HG02970 (cell line): ENCODE measurements around the gene DDX6.

Source experiments
- ATAC-seq: cut with Tn5 transposase; IDR thresholded peaks from one replicate; pipeline ENCODE4 v1.9.1; 2021; ENCODE audit warnings: mild to moderate bottlenecking, moderate library complexity, moderate number of reproducible peaks; ENCODE audit not compliant: unreplicated experiment, low FRiP score

DDX6 gene

DNA sequence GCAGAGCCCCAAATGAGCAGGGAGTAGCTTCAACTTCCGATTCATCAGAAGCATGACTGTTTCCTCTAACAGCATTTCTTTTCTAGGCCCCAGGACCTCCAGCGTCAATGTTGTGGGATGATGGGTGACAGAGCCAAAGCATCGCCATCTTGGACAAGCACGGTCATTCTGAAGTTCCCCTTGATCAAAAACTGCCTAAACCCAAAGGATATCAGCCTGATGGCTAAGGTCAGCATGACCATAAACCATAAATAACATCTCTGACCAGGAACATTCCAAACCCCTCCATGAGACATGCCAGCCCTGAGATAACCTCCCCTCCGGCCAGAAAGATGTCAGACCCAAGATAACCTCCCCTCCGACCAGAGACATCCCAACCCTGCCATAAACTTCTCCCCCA is 82.7 kb downstream of the DDX6 start:
- ATAC-seq = no peak

DNA sequence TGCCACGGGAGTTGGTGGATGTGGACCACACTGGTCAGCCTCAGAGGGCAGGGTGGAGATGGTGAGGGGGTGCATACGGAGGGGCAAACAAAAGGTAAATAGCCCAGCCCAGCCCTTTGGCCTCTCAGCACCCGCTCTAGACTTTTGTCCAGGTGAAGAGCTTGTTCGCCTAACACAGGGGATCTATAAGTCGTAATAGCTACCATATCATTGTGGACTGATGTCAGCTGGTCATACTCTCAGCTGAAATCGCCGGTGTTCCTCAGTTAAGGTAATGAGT is 84.5 kb downstream of the DDX6 start:
- ATAC-seq = no peak

DNA sequence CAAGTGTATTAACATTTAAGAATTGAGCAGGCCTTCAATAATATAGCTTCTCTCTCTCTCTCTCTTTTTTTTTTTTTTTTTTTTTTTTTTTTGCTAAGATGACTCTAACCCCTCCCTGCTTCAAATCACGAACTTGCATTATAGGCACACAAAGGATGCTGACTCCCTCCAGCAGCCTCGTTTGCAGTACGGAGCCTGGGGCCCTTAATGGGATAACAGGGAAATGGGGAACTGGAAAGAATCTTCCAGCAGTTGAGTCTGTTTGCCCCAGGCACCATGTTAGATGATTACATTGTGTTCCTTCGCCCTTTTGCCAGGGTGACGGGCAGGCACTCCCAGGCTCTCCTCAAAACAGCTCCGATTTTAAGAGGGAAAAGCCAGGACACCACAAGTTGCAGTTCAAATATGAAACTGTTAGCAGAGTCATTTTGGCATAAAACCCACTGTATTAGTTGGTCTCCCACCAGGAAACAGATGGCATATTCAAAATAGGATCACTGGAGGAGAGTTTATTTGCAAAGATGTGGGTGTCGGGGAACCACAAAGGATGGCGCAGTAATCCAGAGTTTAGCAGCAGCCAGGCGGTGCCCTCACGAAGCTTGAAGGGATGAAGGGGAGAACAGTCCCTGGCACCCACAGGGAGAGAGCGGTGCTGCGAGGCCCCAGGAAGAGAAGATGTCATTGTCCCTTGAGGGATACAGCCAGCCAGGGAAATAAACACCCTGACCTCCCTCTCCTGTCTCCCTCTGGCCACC is 85.0 kb downstream of the DDX6 start:
- no peak for ATAC-seq

DNA sequence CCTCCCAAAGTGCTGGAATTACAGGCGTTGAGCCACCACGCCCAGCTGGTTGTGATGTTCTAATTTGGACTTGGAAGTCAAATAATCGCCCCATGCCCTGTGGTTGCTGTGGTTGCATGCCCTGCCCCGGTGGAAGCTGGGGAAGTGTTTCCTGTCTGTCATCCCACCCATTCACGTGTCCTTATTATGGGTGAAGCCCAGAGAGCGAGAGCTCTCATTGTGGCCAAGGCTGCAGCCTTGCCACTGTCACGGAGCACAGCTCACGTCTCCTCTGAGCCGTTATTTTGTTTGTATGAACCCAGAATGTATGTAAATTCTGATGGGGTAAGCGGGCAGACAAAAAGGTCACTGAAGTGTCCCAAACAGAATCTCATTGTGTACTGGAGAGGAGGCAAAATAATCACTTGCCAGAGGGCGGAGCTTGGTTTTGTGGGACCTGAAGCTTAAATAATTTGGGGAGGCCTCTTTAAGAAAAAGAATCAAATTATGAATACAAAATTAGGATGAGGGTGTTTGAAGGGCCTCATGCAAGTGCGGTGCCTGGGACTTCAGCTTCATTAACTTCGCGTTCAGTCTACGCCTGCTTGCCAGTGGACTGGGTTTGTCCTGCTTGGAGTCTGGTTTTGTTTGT is 85.7 kb downstream of the DDX6 start:
- ATAC-seq = no peak

DNA sequence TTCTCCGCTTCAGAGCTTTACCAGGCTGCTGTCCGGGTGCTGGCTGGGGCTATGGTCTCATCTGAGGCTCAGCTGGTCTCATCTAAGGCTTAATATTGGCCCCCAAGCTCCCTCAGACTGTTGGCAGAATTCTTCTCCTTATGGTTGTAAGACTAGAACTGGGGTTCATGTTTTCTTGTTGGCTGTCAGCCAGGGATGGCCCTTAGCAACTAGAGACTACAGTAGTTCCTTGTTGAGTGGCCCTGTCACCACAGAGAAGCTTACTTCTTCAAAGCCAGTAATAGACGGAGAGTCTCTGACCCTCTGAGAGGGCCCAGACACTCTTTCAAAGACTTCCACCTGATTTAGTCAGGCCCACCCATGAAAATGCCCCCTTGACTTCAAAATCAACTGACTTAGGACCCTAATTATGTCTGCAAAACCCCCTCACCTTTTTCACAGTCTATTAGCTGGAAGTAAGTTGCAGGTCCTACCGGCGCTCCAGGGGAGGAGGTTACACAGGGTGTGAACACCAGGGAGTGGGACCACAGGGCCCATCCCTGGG is 87.3 kb downstream of the DDX6 start:
- ATAC-seq = no peak

DNA sequence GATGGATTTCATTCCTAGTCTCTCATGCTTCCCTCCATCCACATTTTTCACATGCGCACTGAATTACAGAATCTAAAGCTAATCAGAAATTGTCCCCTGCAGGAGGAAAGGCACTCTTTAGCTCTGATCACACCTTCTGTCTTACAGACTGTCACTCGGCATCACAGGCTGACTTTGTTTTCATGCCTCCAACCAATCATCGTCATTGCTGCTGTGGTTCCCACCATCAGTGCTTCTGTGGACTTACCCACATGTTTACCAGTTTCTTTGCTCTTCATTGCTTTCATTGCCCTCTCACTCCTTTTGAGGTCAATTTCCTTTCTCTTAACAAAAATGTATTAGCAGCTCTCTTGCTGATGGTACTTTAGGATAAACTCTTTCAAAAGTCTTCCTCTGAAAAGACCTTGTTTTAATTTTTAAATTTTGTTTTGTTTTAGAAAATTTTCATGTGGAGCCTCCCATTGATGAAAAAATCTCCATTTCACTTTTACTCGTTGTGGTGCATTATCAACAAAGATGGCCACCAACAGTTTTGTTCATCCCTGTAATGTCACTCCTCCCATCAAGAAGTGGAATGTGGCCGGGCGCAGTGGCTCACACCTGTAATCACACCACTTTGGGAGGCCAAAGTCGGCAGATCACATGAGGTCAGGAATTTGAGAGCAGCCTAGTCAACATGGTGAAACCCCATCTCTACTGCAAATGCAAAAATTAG is 91.3 kb downstream of the DDX6 start:
- ATAC-seq = no peak
